Endodermal cell (in vitro differentiated cells): Measurements from ENCODE around the gene EML2. TPM values are rescaled to one million over a fixed set of nuclear protein-coding genes. Genes with fewer than 3 reads are reported as not detected.

Source experiments
- DNase-seq: peaks from one replicate; pipeline ENCODE4 v3.0.0-alpha.2; 2017
- H3K27ac ChIP-seq: 2 replicates; pipeline ENCODE4 v1.5.1; 2013; ENCODE audit warnings: mild to moderate bottlenecking, low read depth, low read length, moderate library complexity
- H3K27me3 ChIP-seq: 2 replicates; pipeline ENCODE4 v1.6.1; 2013; ENCODE audit warnings: mild to moderate bottlenecking, low read length, moderate library complexity; ENCODE audit not compliant: insufficient read depth, control insufficient read depth, poor library complexity, severe bottlenecking
- H3K36me3 ChIP-seq: 2 replicates; pipeline ENCODE4 v1.7.0; 2013; ENCODE audit warnings: mild to moderate bottlenecking, low read length, moderate library complexity; ENCODE audit not compliant: control insufficient read depth, insufficient read depth
- H3K4me1 ChIP-seq: one replicate; pipeline ENCODE4 v1.7.0; 2013; ENCODE audit warnings: low read length; ENCODE audit not compliant: control insufficient read depth, insufficient read depth
- H3K4me3 ChIP-seq: 2 replicates; pipeline ENCODE4 v1.5.1; 2013; ENCODE audit warnings: mild to moderate bottlenecking, low read length, moderate library complexity
- H3K9ac ChIP-seq: 2 replicates; pipeline ENCODE4 v1.6.1; 2013; ENCODE audit warnings: mild to moderate bottlenecking, low read length, moderate library complexity; ENCODE audit not compliant: poor library complexity, severe bottlenecking; ENCODE audit errors: extremely low read depth
- H3K9me3 ChIP-seq: 2 replicates; pipeline ENCODE4 v1.6.1; 2013; ENCODE audit warnings: mild to moderate bottlenecking, low read length, moderate library complexity; ENCODE audit not compliant: control insufficient read depth
- H3K27ac Mint-ChIP-seq: 2 replicates; pipeline ENCODE4 v1.8.0; 2020; ENCODE audit warnings: mixed read lengths
- H3K27me3 Mint-ChIP-seq: 2 replicates; pipeline ENCODE4 v1.8.0; 2021; ENCODE audit warnings: mild to moderate bottlenecking, mixed read lengths; ENCODE audit not compliant: insufficient read depth
- H3K36me3 Mint-ChIP-seq: 2 replicates; pipeline ENCODE4 v1.8.0; 2020; ENCODE audit warnings: low read depth, mixed read lengths
- H3K4me1 Mint-ChIP-seq: 2 replicates; pipeline ENCODE4 v1.8.0; 2020; ENCODE audit warnings: mixed read lengths
- H3K4me3 Mint-ChIP-seq: 2 replicates; pipeline ENCODE4 v1.8.0; 2020; ENCODE audit warnings: mild to moderate bottlenecking, moderate library complexity, mixed read lengths
- H3K9me3 Mint-ChIP-seq: 2 replicates; pipeline ENCODE4 v1.8.0; 2020; ENCODE audit warnings: mild to moderate bottlenecking, mixed read lengths
- WGBS, 2 experiments: methylation state at CpG; one replicate each; pipeline versions ENCODE4 v1.1.5 to v1.1.7; 2013; ENCODE audit warnings: missing lambda C conversion rate in 2 of 2, mixed read lengths in 1 of 2; ENCODE audit not compliant: insufficient coverage in 1 of 2, insufficient read length in 1 of 2; 5-methylcytosine and 5-hydroxymethylcytosine counted together
- total RNA-seq, 2 donors: library from RNA; stranded (reverse); fragmentation: NEBNext Ultra II Directional in 1 of 2; extraction: Animal tissue kit (Norgen Biotek cat#: 25700) in 1 of 2; gene quantifications; 2 replicates in 1 of 2; 3 replicates in 1 of 2; pipeline ENCODE4 v1.2.1, GENCODE V29; 2021
- TF ChIP-seq, protein P1 (sequence below): fragments of 200-600 bp; sonication (generic); conservative IDR thresholded peaks from 2 replicates; pipeline ENCODE4 v1.5.0; 2021; ENCODE audit warnings: antibody characterized with exemption, mild to moderate bottlenecking

Gene EML2
- total RNA-seq, 2 donors from 2014 or later: 42.9 to 79.3 TPM

DNA sequence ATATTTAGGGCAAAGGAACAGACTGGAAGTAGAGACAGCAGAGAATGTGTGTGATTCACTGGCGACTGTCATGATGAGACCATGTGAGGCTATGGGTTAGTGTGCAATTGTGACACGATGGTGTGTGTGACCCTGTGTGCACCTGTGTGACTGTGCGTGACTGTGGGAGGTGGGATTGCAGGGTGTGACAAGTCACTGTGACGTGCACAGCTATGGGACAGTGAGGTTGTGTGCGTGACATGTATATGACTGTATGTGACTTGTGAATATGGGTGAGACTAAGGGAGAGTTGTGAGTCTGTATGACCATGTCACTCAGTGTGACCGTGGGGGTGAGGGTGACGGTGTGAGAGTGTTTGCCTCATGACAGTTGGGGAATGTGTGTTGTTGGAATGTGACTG lies 25.4 kb upstream of the EML2 start:
- Mint-ChIP-seq H3K36me3 (no peaks in the 10 kb centered on the region), H3K27me3 (peaks cover 29% of the 10 kb centered on the region), H3K4me3 (no peak overlapping the region), H3K4me1 (peaks cover 17% of the 10 kb centered on the region), H3K27ac (no peak overlapping the region), H3K9me3 (no peaks in the 10 kb centered on the region)
- Histone ChIP-seq H3K27me3 (no peaks in the 10 kb centered on the region), H3K36me3 (no peaks in the 10 kb centered on the region), H3K27ac (no peak overlapping the region), H3K9me3 (no peaks in the 10 kb centered on the region), H3K4me1 (no peaks in the 10 kb centered on the region), H3K4me3 (no peak overlapping the region), H3K9ac (no peak overlapping the region)
- TF ChIP-seq, protein P1, sequence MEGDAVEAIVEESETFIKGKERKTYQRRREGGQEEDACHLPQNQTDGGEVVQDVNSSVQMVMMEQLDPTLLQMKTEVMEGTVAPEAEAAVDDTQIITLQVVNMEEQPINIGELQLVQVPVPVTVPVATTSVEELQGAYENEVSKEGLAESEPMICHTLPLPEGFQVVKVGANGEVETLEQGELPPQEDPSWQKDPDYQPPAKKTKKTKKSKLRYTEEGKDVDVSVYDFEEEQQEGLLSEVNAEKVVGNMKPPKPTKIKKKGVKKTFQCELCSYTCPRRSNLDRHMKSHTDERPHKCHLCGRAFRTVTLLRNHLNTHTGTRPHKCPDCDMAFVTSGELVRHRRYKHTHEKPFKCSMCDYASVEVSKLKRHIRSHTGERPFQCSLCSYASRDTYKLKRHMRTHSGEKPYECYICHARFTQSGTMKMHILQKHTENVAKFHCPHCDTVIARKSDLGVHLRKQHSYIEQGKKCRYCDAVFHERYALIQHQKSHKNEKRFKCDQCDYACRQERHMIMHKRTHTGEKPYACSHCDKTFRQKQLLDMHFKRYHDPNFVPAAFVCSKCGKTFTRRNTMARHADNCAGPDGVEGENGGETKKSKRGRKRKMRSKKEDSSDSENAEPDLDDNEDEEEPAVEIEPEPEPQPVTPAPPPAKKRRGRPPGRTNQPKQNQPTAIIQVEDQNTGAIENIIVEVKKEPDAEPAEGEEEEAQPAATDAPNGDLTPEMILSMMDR: no peak
- WGBS, 2 experiments: 70 to 88% methylated on average over 5 to 7 of the region's 7 CpGs
- no peak for DNase-seq

DNA sequence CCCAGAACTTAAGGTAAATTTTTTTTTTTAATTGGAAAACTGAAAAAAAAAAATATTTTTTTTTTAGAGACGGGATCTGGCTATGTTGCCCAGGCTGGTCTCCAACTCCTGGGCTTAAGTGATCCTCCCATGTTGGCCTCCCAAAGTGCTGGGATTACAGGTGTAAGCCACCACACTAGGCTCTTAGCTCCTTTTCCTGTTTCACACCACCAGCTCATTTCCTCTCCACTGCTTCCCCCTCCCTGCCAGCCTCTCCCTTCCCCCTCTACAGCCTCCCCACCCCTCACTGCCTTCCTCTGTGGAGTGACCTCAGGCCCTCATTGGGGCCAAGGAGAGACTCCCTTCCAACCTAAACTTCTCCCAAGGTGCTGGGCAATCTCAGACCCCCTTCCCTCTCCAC lies 24.6 kb upstream of the EML2 start:
- DNase-seq: no peak
- Histone ChIP-seq H3K4me3 (no peak overlapping the region), H3K9ac (no peak overlapping the region), H3K4me1 (no peaks in the 10 kb centered on the region), H3K27ac (no peak overlapping the region), H3K27me3 (no peaks in the 10 kb centered on the region), H3K36me3 (no peaks in the 10 kb centered on the region), H3K9me3 (no peaks in the 10 kb centered on the region)
- H3K27ac Mint-ChIP-seq: no peak overlapping the region
- TF ChIP-seq, protein P1: no peak
- 94 to 100% methylated on average over 1 of the region's 1 CpG for WGBS, 2 experiments
- no peak overlapping the region for H3K4me3 Mint-ChIP-seq
- H3K9me3 Mint-ChIP-seq: no peaks in the 10 kb centered on the region
- no peaks in the 10 kb centered on the region for H3K36me3 Mint-ChIP-seq
- H3K4me1 Mint-ChIP-seq: peaks cover 22% of the 10 kb centered on the region
- peaks cover 25% of the 10 kb centered on the region for H3K27me3 Mint-ChIP-seq

DNA sequence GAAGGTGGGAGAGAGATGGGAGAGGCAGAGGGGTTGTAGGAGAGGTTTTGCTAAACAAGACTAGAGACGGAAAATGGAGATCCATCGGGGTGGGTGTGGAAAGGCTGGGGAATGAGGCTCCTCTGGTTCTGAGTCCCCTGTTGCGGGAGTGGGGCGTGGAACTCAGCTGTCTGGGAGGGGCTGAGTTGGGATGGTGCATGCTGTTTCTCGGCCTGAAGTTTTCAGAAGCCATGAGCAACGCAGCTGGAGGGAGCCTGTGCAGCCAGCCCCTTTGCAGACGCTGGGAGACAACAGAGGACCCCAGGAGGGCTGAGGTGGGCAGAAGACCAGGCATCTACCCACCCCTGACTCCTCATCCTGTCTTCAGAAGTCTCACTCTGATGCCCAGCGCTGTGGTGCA lies 21.4 kb upstream of the EML2 start:
- Mint-ChIP-seq H3K4me1 (peaks cover 14% of the 10 kb centered on the region), H3K36me3 (no peaks in the 10 kb centered on the region), H3K27me3 (peaks cover 12% of the 10 kb centered on the region), H3K9me3 (no peaks in the 10 kb centered on the region), H3K27ac (no peak overlapping the region), H3K4me3 (no peak overlapping the region)
- WGBS, 2 experiments: 47 to 63% methylated on average over 6 to 8 of the region's 8 CpGs
- no peak for DNase-seq
- no peak overlapping the region for H3K9ac ChIP-seq
- no peaks in the 10 kb centered on the region for H3K4me1 ChIP-seq
- no peak overlapping the region for H3K27ac ChIP-seq
- TF ChIP-seq, protein P1: no peak
- H3K27me3 ChIP-seq: no peaks in the 10 kb centered on the region
- H3K36me3 ChIP-seq: no peaks in the 10 kb centered on the region
- no peak overlapping the region for H3K4me3 ChIP-seq
- H3K9me3 ChIP-seq: no peaks in the 10 kb centered on the region
